GM18517 (cell line): ENCODE results near the gene PTOV1.
A peak's percentile ranks its signal among the peaks of the same experiment; 100 is the strongest.

Experiments used
- ATAC-seq: cut with Tn5 transposase; IDR thresholded peaks from one replicate; pipeline ENCODE4 v1.9.1; 2021; ENCODE audit warnings: mild to moderate bottlenecking, moderate library complexity; ENCODE audit not compliant: unreplicated experiment

Gene PTOV1

DNA sequence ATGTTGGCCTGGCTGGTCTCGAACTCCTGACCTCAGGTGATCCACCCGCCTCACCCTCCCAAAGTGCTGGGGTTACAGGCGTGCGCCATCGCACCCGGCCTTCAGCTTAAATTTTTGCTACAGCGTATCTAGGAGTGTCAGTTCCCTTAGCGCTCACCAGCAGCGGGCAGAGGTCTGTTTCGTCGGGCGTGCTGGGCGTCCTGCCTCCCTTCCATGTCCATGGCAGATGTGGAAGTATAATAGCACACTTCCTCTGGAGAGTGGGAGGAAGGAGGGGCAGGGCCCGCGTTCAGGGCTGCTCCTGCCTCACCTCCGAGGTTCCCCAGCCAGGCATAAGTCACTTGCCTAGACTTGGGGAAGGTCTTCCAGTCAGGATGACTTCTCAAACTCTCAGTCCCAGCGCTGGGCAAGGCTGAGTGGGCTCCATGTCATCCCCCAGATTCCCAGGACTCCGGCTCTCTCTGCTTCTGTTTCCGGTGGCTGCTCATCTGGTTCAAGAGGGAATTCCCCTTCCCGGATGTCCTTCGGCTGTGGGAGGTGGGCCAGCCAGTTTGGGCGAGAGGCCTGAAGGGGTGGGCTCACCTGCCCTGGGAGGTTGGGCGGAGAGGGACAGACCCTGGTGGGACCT, 36.2 kb downstream of the PTOV1 start:
- no peak for ATAC-seq

DNA sequence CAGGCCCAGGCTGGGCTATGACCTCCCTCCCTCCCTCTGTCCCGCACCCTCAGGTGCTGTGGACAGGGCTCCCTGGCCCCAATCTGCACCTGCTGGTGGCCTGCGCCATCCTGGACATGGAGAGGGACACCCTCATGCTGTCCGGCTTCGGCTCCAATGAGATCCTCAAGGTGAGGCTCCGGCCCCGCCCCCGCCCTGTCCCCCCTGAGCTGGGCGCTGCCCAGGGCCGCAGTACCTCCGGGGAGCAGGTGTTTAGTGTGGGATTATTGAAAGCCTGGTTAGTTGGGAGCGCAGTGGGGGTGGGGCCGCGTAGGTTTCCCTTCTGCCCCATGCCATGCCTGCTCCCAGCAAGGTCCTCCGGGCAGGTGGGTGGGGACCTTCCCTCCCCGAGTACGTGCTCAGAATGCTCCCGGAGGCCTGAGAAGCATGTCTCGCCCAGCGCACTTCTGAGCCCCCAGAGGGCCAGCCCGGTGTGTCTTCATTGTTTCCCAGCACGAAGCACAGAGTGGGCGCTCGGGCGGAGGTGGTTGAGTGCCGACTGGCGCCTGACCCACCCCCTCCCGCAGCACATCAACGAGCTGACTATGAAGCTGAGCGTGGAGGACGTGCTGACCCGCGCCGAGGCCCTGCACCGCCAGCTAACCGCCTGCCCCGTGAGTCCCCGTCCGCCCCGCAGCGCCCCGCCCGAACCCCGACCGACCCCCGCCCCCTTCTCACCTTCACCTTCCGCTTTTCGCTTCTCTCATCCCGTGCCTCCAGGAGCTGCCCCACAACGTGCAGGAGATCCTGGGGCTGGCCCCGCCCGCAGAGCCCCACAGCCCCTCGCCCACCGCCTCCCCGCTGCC, 36.9 kb downstream of the PTOV1 start:
- ATAC-seq = no peak

DNA sequence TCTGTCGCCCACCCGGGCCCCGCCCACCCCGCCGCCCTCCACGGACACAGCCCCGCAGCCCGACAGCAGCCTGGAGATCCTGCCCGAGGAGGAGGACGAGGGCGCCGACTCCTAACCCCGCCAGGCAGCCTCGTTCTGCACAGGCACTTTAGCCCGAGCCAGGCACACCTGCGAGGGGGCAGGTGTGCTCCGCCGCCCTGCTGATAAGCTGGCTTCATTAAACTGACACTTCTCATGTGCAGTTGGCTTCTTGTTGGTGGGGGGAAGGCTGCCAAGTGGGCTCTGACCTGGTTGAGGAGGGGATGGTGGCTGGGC, 37.5 kb downstream of the PTOV1 start:
- ATAC-seq = no peak

DNA sequence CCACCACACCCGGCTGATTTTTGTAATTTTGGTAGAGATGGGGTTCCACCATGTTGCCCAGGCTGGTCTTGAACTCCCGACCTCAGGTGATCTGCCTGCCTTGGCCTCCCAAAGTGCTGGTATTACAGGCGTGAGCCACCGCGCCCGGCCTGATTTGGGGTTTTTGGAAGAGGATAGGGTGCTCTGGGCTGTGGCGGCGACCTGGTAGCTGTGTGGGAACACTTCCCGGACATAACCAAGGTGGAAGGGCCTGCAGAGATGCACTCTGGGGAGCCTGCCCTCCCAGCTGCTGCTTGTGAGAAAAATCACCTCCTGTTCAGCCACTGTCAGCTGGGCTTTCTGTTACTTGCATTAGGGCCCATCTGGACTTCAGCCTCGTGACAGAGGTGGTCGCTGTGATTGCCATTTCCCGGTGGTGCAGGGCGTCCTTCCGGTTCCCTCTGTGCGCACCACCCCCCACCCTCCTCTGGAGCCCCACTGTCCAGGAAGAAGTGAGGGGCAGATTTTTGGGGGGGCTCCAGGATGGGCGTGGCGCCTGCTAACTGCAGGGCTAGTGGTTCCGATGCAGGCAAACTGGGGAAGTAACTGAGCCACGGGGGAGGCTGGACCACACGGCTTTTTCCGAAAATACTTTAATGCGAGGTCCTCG, 38.2 kb downstream of the PTOV1 start:
- no peak for ATAC-seq

DNA sequence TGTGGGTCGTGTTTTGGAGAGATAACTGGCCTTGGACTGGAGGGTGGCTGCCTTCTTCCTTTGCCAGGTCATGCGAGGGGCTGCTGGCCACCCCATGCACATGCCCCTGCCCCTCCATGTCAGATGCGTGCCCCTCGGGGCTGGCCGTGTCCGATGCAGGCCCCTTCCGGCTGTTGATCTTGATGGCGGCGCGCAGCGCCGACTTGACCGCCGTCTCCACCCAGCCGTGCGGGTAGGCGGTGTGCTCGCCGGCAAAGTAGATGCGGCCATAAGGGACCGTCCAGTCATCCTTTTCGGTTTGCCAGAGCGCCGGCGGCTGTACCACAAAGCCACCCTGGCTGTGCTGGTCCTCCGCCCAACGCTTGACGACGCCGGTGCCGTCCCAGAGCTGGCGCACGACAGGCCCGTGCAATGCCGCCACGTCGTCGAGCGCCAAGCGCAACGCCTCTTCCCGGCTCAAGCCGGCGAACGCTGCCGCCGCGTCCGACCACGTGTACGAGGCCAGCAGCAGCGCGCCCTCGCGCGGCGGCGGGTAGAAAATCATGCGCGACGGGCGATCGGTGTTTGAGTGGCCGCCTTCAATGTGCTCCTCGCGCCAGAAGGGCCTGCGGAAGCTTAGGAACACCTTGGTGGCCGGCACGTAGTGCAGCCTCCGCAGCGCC, 38.9 kb downstream of the PTOV1 start:
- ATAC-seq = no peak

DNA sequence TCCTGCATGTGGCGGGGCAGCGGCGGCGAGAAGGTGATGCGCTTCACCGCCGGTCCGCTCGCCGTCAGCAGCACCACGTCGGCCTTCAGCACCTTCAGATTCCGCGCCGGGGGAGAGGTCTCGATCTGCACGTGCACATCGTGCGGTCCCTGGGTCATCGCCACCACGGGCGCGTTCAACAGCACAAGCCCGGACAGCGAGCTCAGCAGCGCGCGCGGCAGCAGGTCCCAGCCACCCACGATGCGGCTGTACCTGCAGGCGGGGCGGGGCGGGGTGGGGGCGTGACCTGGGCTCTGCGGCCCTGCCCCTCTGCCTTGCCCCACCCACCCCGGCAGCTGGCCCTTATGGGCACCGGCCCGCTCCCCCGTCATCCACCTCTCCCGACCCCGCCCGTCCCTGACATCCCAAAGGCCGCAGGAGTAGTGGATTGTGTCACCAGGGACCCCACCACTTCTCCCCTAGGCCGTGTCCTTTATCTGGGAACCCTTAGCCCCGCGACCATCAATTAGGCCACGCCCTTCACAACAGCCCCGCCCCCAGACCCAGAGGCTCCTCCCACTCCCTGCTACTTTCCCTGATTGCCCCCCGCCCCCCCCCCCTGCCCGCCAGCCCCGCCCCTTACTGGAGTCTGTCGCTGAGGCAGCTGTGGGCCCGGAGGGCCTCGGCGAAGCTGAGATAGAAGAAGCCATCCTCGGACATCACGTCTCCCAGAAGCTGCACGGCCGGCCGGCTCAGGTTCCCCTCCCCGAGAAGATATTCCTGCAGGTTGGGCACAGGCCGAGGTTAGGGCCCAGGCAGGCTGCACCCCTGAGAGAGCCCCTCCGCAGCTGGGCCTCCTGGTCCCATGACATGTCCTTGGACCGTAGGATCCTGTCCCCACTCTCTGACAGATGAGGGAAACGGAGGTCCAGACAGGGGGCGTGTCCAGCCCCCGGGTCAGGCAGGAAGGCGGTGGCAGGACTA, 39.7 kb downstream of the PTOV1 start:
- no peak for ATAC-seq

DNA sequence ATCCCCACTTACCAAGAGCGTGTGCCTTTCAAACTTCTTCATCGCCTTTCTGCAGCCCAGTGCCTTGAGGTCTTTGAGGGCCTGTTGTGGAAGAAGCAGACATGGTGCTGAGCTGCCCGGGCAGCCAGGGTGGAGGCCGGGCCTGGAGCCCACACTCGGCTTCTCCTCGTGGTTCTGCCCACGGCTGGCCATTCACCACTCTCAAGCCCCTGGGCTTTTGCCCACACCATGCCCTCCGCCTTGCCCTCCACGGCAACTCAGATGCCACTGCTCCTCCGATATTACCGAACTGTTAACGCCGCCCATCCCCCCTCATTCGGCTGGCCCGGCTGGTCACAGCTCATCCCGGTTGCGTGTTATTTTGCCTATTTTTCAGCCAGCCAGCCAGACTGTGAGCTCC, 40.4 kb downstream of the PTOV1 start:
- no peak for ATAC-seq

DNA sequence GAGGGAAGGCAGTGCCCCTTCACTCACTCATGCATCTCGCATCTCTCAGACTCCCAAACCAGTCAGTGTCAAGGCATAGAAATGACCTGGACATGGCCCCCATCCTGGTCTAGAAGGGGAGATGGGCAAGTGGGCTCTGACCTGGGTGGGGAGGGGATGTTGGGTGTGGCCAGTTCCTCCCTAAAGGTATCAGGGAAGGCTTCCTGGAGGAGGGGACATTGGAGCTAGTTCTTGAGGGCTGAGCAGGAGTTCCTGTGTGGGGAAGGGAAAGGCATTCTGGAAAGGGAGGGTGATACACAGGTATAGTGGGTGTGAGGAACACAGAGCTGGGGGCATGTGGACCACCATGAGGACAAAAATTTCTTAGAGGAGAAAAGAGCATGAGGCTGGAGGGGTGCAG, 41.8 kb downstream of the PTOV1 start:
- no peak for ATAC-seq

DNA sequence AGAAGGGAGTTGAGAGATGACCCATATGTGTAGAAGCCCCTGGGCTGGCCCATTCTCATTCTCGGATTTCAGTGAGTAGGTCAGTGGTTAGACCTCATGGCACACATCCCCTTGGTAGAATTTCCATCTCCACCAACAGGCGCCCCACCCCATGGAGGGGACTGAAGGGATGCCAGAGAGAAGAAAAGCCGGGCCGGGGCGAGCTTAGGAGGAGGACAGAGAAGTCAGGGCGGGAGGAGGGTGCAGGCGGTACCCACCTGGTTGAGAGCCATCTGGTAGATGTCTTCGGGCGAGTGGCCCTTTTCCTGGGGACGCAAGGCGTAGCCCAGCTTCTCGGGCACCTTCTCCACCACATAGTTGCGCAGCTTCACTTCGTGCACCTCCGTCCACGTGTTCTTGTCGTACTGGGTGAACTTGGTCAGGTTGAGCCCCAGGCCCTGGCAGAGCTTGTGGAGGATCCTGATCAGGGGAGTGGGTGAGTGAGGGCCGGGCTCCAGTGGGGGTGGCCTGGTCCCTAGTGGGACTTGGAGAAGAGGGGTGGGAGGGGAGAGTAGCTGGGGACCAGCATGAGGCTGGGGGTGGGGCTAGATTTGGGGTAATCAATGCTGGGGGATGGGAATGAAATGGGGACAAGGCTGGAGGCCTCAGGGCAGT, 43.2 kb downstream of the PTOV1 start:
- no peak for ATAC-seq

DNA sequence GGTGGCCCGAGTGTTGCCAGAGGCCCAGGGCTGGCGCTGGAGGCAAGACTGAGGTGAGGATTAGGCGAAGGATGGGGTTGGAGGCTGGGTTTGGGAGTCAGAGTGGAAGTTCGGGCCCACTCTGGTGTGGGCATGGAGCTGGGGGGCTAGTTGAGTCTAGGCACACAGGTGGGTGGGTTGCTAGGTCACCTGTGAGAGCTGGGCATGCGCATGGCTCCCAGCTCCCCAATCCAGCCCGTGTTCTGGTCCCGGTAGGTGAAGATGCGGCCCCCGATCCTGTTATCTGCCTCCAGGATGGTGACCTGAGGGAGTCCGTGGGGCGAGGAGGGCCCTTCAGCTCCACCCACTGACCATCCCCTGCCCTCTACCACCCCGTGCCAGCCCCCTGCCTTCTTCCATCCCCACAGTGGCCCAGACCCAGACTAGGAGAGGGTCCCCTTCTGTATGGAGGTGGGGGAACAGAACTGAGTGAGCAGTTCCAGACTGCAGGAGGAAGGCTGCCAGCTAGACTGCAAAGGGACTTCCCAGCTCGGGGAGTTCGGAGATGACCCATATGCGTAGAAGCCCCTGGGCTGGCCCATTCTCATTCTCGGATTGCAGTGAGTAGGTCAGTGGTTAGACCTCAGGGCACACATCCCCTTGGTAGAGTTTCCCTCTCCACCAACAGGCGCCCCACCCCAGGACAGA, 44.1 kb downstream of the PTOV1 start:
- no peak for ATAC-seq

DNA sequence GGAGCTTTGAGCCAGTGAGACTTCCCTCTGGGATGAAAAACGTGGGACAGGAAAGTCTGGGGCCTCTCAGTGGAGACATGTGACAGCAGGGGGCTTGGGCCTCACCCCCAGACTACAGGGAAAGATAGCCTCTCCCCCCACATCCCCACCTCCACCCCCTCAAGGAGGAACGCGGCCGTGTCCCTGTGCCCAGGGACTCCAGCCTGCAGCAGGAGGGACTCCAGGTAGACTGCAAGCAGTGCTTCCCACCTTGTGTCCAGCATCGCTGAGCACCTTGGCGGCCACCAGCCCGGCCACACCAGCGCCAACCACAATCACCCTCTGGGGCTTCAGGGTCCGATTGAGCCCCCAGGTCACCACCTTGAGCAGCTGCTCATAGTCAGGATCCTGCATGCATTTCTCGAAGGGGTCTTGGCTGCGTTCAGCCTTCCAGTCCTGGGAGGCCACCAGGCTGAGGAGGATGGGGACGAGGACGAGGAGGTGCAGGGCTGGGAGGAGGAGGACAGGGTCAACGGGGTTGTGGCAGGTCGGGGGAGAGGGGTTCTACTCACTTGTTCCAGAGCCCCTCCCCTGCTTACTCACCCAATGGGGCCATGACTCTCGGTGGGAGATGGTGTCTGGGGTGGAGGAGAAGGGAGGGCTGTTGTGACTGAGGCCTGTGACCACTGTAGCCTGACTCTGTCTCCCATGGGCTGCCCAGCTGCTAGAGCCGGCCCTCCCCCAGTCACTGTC, 44.8 kb downstream of the PTOV1 start:
- ATAC-seq = no peak

DNA sequence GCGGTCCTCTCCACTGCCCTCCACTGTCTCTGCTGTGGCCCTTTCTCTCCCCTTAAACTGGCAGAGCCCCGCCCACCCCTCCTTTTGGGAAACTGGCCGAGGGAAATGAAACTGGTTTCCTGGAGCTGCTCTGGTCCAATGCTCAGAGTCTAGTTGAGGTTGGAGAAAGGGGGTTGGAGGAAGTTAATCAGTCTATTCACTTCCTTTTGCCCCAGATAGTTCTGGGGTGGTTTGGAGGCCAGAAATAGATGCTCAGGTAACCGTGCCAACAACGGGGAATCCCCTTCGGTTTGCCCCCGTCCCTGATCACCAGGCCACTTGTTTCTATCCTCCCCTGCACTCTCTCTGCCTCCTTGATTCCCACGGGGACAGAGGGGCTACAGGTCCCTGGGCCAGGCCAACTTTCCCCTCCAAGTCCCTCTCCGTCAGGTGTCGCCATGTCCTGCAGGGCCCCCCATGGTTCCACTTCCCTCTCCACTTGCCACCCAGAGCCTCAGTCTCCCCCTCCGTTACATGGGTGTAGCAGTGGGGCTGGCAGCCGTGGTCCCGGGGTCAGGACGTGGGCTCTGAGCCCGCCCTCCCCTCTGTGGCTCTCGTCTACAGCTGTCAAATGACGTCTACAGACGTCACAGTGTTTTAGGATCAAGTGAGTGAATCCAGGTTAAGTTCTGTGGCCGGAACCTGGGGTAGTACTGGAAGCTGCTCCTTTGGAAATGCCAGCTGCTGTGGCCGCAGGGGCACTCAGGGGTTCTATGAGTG, 46.1 kb downstream of the PTOV1 start, which contains the start of gene IL4I1:
Gene IL4I1, minus strand, starts transcription at position 25 of the 759 bp plus-strand sequence. CDS start 727 bp downstream, outside the sequence.
- peak; percentile 58 for ATAC-seq

DNA sequence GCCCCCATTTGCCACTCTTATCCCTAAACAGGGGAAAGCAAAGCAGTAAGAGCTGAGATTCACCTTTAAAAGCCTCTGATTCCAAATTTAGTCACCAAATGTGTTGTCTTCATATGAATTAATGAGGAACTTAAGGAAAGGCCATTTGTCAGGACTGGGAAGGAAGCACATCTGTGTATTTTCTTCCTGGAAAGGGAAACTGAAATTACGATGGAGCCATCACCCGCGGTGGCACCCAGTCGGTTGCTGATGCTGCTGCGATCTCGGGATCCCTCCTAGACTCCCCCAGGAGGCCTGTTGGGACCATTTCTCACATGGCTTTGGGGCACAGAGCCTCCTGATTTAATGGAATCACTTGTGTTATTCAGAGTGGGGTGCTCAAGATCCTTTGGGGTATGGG, 53.2 kb downstream of the PTOV1 start:
- ATAC-seq = no peak

DNA sequence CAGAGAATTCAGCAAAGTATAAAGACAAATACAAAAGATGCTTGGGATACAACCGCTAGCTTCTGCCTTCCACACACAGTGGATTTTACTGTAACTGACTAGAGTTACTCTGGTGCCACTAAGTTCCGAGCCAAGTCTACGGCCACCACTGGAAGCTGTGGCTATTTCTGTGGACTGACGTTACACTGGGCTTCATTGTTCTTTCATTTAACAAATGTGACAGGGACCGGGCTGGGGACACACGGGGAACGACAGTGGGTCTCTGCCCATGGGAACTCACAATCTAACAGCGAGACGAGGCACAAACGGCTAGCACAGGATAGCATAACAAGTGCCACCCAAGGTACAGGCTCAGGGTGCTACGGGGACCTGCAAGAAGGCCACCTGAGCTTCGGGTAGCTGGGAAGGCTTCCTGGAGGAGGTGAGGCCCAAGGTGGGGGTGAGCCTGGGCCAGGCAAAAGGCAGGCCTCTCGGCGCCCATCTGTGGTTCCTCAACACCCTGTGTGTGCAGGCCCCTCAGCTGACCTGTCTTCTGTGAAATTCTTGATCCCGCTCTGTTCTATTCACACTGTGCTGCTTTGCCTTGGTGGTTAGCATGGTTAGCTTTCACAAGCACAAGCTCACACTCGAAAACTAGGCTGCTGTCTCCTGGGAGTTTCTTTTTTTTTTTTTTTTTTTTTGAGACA, 56.1 kb downstream of the PTOV1 start:
- no peak for ATAC-seq

DNA sequence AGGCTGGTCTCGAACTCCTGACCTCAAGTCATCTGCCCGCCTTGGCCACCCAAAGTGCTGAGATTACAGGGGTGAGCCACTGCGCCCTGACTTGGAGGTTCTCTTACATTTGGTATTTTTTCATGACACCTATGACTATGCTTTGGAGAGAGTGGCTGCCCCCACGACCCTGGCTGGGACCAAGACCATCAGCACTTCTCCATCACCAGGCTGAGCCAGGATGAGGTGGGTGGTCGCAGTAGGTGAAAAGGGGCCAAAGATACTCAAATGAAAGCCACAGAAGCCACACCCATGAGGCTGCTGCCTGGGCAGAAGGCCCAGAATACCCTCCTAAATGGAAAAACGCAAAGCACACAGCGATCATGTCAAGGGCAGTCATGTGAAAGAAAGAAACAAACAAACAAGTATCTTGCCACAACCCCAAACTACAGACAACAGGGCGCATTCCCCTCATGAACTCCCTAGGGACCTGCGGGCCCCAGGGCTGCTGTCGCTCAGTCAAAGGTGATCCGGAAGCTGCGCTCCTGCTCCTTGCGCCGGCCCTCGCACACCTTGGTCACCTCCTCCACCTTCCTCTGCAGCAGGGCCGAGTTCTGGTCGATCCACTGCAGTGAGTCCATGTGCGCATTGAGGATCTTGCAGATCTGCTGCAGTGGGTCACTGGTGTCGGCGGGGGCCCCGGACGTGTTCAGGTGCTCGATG, 56.9 kb downstream of the PTOV1 start:
- ATAC-seq = no peak

DNA sequence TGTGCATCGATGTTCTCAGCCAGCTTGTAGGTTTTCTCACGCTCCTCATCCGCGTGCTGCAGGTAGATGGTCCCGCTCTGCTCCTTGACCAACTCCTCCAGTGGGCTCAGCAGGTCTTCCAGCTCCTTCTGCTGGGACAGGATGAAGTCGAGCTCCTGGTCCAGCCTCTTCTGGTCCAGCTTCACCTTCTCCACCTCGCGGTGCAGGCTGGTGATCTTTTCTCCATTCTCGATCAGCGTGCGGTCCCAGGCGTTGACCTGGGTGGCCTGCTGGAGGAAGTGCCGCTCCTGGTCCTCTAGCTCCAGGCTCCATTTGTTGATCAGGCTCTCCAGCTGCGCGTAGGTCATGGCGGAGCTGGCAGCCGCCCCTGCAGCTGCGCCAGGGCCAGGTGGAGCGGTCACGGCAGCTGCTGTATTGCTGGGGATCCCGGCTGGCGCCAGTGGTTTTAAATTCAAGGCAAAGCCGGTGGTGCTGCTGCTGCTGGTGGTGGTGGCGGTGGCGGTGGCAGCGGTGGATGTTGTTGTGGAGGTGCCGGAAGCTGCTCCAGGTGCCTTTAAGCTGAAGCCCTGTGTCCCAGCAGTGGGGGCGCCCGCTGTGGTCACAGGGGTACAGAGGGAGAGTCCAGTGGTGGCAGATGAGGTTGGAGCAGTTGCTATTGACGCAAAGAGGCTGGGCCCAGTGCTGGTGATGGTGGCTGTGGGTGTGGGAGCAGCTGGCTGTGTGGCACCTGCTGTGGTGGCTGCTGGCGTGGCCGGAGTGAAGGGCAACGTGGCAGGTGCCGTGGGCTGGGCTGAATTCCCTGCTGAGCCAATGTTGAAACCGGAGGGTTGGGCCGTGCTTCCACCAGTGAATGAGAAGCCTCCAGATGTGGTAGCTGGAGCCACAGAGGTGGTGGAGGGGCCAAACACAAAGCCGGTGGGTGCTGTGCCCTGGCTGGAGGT, 57.8 kb downstream of the PTOV1 start:
- ATAC-seq = no peak
